ENCODE results near the gene C1orf21.

C1orf21 gene

DNA sequence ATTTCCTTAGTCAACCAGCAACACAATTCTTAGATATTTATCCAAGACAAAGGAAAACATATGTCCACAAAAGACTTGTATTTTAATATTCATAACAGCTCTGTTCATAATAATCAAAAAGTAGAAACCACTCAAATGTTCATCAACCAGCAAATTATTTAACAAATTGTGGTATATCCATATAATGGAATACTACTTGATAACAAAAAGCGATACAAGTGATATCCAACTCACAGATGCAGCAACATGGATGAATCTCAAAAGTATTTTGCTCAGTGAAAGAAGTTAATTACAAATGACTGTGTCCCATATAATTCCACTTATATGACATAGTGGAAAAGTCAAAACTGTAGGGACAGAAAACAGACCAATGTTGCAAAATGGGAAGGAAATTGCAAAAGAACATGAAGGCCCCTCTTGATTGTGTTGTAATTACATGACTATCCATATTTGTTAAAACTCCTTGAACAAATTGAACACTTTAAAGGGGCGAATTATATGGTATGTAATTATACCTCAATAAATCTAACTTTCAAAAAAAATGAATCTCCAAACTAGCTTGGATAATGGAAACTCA lies 250.9 kb downstream of the C1orf21 start:
- ChIA-PET CTCF (no interaction called here), POLR2A (no interaction called here)
- no peak for DNase-seq (ENCODE audit: extremely low spot score)
- TF ChIP-seq, protein P1, sequence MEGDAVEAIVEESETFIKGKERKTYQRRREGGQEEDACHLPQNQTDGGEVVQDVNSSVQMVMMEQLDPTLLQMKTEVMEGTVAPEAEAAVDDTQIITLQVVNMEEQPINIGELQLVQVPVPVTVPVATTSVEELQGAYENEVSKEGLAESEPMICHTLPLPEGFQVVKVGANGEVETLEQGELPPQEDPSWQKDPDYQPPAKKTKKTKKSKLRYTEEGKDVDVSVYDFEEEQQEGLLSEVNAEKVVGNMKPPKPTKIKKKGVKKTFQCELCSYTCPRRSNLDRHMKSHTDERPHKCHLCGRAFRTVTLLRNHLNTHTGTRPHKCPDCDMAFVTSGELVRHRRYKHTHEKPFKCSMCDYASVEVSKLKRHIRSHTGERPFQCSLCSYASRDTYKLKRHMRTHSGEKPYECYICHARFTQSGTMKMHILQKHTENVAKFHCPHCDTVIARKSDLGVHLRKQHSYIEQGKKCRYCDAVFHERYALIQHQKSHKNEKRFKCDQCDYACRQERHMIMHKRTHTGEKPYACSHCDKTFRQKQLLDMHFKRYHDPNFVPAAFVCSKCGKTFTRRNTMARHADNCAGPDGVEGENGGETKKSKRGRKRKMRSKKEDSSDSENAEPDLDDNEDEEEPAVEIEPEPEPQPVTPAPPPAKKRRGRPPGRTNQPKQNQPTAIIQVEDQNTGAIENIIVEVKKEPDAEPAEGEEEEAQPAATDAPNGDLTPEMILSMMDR (IDR thresholded peaks at IDR 0.05; ENCODE audit: control extremely low read depth, extremely low read depth, low read depth, missing control alignments): no peak

DNA sequence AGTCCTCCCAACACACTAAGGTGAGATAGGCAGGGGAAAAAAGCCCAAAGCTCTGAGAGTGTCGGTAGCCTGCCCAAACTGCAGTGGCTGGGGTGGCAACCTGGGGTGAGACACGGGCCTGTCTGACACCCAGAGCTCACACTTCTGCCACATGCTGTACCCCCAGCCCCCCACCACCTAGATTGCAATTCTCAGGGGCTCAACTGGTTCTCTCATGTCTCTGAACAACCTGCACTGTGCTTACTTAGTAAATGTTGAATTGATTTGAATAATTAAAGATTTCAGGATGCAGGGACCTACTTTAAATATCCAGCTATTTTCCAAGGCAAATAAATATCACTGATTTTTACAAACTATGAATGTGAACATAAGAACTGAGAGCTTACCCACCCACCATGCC lies 252.4 kb downstream of the C1orf21 start:
- no peak for DNase-seq (ENCODE audit: extremely low spot score)
- ChIA-PET POLR2A (no interaction called here), CTCF (no interaction called here)
- TF ChIP-seq, protein P1 (IDR thresholded peaks at IDR 0.05; ENCODE audit: control extremely low read depth, extremely low read depth, low read depth, missing control alignments): no peak

DNA sequence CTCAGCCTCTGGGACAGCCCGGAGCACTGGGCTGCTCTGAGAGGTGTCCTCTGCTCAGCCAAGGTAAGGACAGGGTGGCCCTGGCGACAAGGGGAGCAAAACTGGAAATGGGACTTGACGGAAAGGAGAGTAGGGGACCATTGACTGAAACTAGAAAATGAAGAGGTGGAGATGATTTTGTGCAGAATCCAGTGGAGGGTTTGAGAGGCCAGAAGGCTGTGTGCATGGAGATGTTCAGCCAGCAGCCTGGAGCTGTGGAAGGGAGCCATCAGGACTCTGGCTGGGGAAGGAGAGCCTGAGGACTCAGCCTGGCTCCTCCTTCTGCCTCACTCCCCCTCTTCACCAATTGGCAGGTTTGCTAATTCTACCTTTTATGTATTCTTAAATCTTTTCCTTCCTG lies 253.7 kb downstream of the C1orf21 start:
- TF ChIP-seq, protein P1 (IDR thresholded peaks at IDR 0.05; ENCODE audit: control extremely low read depth, extremely low read depth, low read depth, missing control alignments): no peak
- ChIA-PET CTCF (no interaction called here), POLR2A (no interaction called here)
- no peak for DNase-seq (ENCODE audit: extremely low spot score)

DNA sequence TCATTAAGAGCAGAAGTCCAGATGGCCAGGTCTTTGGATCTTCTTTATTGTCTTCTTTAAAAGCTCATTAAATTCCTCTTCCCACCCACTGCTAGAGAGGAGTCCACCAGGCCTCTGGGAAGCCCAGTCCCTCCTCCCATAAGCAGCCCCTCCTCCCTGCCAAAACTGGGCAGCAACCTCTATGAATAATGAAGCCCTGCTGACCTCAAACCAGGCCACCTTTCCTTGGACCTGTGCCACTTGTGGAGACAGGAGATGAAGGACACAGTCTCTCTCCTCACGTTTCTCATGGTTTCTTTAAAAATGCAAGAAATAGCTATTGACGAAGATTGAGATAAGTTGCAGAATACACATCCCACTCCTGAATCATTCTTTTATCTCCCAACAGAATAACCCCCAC lies 255.1 kb downstream of the C1orf21 start:
- CTCF ChIA-PET: interaction anchor here (0.9 to 3.9 kb wide), 5 partner anchors 10 to 79 kb away, joined by 3 to 28 read pairs (median 7); no protein-coding TSS in a partner anchor
- POLR2A ChIA-PET: no interaction called here
- TF ChIP-seq, protein P1 (IDR thresholded peaks at IDR 0.05; ENCODE audit: control extremely low read depth, extremely low read depth, low read depth, missing control alignments): no peak
- no peak for DNase-seq (ENCODE audit: extremely low spot score)

DNA sequence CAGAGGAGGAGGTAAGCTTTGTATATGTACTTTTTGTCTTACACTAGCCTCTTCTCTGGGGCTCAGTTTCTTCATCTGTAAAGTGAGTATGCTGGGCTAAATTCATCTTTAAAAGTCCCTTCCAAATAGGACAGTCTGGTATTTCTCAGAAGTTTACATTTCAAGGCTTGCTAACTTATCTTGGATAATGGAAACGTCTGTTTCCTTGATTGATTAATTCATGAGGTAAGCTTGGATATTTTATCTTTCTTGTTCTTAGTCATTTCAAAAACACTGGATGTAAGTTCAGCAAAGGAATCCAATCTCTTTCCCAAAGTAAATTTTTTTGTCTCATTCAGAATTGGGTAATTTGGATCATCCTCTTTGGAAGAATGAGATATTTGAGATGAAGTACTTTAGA lies 256.8 kb downstream of the C1orf21 start:
- ChIA-PET CTCF (interaction anchor here (3.9 kb wide), 1 partner anchor 20 kb away, joined by 28 read pairs; no protein-coding TSS in a partner anchor), POLR2A (no interaction called here)
- TF ChIP-seq, protein P1 (IDR thresholded peaks at IDR 0.05; ENCODE audit: control extremely low read depth, extremely low read depth, low read depth, missing control alignments): no peak
- DNase-seq (ENCODE audit: extremely low spot score): no peak

DNA sequence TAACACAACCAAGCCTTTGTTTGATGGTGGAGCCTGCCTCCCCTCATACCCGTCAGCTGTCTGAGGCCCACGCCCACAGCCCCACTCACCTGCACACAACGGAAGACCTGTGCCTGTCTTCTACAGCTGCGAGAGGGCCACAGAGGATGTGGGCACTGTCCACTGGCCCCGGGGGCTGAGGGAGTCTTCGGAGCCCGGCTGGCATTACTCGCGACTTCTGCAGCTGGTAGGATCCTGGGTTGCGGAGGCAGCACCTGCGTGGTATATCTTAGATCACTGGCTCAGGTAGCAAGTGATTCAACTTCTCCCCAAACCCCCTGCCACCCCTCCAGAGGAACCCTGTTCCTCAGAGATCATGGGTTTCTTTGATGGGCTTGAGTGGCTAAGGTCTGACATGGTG lies 257.9 kb downstream of the C1orf21 start:
- POLR2A ChIA-PET: no interaction called here
- CTCF ChIA-PET: interaction anchor here (3.9 kb wide), 1 partner anchor 19 kb away, joined by 28 read pairs; no protein-coding TSS in a partner anchor
- DNase-seq (ENCODE audit: extremely low spot score): no peak
- TF ChIP-seq, protein P1 (IDR thresholded peaks at IDR 0.05; ENCODE audit: control extremely low read depth, extremely low read depth, low read depth, missing control alignments): no peak
